ENCODE data around the gene ACAD11.
A peak's percentile ranks its signal among the peaks of the same experiment; 100 is the strongest.

ACAD11 gene

DNA sequence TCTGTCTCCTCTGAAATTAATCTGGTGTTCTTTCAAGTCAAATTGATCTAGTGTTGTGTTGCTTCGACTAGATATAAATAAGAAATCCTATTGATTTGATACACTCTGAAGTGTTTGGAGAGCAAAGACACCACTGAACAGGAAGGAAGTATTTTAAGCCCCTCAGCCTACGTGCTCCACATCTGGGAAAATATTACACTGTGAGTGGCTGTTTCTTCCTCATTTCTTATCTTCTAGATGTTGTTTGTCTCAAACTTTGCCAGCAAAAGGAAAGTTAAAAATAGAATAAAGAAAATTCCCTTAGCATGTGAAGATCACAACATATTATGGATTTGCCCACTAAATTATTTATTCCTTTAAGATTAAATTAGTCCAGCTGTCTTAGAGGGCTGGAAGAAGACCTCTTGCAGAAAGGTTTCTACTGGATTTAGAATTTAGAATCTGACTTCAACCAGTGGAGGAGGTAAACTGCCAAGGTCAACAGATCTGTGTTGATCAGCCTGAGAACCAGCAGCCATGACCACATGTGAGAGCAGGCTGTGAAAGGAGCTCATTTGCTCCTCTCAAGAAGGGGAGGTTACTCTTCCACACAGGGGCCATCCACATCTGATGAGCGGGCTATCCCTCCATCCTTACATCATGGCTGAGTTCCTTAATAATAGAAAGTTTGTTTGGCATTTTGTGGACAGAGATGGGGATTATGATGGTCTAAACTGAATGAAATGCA is 108.9 kb downstream of the ACAD11 start:
- peak; percentile 44 for DNase-seq

DNA sequence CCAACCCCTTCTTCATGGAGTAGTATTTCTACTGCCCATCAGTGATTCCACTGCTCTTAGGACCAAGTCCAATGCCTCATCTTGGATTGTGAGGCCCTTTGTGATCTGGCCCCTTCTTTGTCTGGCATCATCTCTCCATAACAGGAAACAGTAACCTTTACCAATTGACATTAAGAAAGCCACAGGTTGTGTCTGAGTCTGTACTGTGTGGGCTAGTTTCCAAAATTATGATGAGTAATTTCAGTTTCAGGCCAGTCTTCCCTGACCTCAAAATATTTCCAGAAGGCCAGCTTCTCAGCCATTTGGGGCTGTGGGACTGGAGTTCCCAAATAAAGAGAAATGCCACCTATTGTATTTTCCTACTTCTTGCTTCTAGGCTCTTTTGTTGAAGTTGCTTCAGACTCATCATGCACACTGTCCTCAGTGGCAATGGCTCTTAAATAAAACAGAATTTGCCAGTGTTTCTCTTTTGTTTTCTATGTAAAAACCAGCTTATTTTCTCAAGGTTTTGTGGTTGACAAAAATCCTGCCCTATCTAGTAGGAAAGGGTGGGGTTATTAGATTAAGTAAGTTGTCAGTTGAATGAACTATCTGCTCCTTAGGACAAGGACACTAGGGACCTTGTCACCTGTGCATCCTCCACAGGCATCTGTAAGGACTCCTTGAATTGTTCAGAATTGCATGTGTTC is 109.6 kb downstream of the ACAD11 start:
- DNase-seq = peak; percentile 41

- no peak for DNase-seq
Measured at GRCh38 chr3:132549169-132549568, 110.4 kb downstream of the ACAD11 start.

DNA sequence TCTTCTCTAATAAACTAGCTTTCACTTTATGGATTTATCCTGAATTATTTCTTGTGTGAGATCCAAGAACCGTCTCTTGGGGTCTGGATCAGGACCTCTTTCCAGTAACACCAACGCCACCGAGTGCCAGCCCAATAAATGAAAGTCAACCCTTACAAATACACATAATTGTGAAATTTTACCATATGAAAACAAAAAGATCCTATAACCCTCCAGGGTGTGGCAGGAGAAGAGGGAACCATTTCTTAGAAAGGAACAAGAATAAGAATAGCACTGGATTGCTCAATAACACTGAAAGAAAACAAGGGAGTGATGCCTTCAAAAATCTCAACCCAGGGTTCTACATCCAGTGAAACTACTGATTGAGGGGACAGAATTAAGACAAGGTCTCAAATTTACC is 114.1 kb downstream of the ACAD11 start:
- no peak for DNase-seq

DNA sequence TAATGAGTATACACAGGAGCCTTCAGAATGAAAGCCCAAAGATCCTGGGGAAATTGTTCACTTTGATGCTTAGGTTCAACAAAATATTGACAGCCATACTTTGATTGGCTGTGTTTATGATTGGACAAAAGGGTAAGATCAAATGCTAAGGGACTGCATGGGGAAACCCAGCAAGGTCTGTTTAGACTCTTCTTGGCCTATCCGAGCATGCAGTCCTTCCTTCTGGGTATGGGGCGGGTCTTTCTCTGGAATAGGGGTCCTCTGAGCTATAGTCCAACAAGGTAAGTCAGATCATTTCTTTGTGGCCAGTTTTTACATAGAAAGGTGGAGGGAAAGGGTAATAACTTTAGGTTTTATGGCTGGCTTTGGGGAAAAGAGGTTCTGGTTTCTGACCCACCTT is 115.5 kb downstream of the ACAD11 start:
- DNase-seq = no peak

GRCh38 chr3:132543011-132543739 is 116.4 kb downstream of the ACAD11 start:
- DNase-seq = peak; percentile 9

- DNase-seq = no peak
Measured at GRCh38 chr3:132542577-132542976, 117.0 kb downstream of the ACAD11 start.

- no peak for DNase-seq
Measured at GRCh38 chr3:132539681-132540080, 119.9 kb downstream of the ACAD11 start.

GRCh38 chr3:132538072-132538471 is 121.5 kb downstream of the ACAD11 start:
- DNase-seq = no peak

GRCh38 chr3:132537297-132537696 is 122.3 kb downstream of the ACAD11 start:
- peak; percentile 30 for DNase-seq

DNA sequence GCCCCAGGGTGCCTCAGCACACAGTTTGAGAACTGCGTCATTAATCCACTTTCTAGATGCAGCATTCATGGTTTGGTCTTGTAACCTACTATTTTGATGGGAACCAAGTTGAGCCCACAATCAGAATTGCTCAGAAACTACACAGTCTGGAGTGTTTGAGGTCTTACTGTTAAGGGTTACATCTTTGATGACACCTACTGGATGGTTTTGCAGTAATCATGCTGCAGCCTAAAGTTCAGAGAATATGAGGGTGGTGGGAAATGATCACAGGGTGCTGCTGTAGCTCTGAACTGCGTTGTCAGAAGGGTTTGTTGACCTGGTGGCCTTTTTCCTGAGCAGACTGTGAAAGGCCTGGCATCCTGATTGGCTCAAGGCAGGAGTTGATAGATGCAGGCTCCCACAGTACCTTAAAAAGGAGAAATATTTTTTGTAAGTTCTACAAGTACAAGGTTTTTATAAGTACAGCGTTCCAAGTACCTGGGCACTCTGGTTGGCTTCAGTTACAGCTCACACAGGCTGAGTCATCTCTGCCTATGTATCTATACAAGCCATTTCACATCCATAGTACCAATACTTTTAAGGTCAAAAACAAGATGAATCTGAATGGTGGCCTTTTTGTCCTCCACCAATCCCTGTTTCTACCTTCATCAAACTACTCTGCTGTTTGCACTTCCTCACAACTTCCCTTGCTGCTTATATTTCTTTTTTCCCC is 123.0 kb downstream of the ACAD11 start:
- peak; percentile 12 for DNase-seq

GRCh38 chr3:132535575-132536441 is 123.8 kb downstream of the ACAD11 start:
- DNase-seq = peak; percentile 81

DNA sequence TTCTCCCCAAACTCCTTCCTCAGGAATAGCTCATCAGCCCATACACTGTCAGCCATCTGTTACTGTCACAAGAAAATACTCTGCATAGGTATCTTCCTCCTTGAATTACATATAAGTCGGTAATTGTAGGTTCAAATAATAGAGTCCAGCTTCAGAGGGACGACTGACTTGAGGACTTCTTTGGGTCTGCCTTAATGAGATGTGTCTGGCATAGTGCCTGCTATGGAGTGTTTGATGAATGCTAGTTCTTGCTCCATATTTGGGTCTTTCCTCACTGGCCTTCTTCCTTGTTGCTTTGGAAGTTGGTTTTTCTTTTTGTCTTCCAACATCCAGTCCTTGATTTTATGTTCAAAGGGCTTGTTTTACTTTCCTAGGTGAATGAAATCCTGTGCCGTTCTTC is 129.0 kb downstream of the ACAD11 start:
- no peak for DNase-seq

DNA sequence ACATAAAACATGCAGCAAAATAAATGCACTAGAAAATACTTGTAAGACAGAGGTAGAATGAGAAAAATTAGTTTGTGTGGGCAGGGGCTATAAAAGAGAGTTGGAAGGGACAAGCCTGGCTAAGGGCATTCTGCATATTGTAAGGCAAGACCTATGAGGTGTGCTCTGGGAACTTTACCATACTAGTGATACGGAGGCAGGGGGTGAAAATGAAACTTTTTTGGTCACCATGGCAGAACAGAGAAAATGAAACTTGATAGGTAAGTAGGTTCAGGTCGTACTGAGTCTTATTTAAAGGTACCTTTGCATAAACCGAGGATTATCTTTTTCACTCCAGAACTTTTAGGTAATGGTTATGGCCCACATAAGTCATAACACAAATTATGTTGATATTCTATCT is 137.3 kb downstream of the ACAD11 start:
- DNase-seq = no peak

- DNase-seq = no peak
Measured at GRCh38 chr3:132521901-132522300, 137.7 kb downstream of the ACAD11 start.

- DNase-seq = no peak
Measured at GRCh38 chr3:132519914-132520313, 139.7 kb downstream of the ACAD11 start.

- no peak for DNase-seq
Measured at GRCh38 chr3:132517311-132517710, 142.3 kb downstream of the ACAD11 start.

GRCh38 chr3:132513057-132513456 is 146.6 kb downstream of the ACAD11 start:
- DNase-seq = no peak

- DNase-seq = no peak
Measured at GRCh38 chr3:132509506-132509905, 150.1 kb downstream of the ACAD11 start.

- DNase-seq = no peak
Measured at GRCh38 chr3:132509096-132509495, 150.5 kb downstream of the ACAD11 start.
